Panc1 (cell line): ENCODE data around the gene ERC2. TPM values are rescaled to one million over a fixed set of nuclear protein-coding genes. Genes with fewer than 3 reads are reported as not detected.

Experiments
- ATAC-seq: fragments of 200-7000 bp; cut with Tn5 transposase; 2 replicates; pipeline ENCODE4 v1.9.1; 2020; ENCODE audit warnings: mild to moderate bottlenecking, moderate library complexity
- BruUV-seq: library from RNA; stranded (reverse); fragments of 400-500 nt; replicated peaks from 2 replicates; lab custom pipeline; 2021; lab: Mats Ljungman, UMichigan
- CTCF ChIA-PET: fragments of 300-600 bp; sonication (Branson Sonifier 250); formaldehyde crosslinking; loops from one replicate; lab custom pipeline; 2022; ENCODE audit warnings: antibody characterized with exemption; lab: Charles Lee
- POLR2A ChIA-PET: fragments of 300-600 bp; sonication (Branson Sonifier 250); formaldehyde crosslinking; loops from one replicate; lab custom pipeline; 2022; ENCODE audit warnings: antibody characterized with exemption; lab: Charles Lee
- DNase-seq: peaks from one replicate; pipeline ENCODE4 v3.0.0-alpha.2; 2010; ENCODE audit warnings: low read depth, low spot score
- H3K27ac ChIP-seq: 2 replicates; pipeline ENCODE4 v1.5.1; 2011; ENCODE audit warnings: mild to moderate bottlenecking, low read length, inconsistent platforms
- H3K27me3 ChIP-seq: fragments of 200-500 bp; sonication (Bioruptor generic); 2 replicates; pipeline ENCODE4 v1.6.0; 2014; ENCODE audit warnings: low read length, inconsistent platforms; ENCODE audit not compliant: control insufficient read depth, insufficient read depth
- H3K36me3 ChIP-seq: fragments of 200-500 bp; sonication (Bioruptor generic); 2 replicates; pipeline ENCODE4 v1.5.1; 2014; ENCODE audit warnings: inconsistent platforms, mild to moderate bottlenecking, low read length, moderate library complexity; ENCODE audit not compliant: control insufficient read depth, insufficient read depth
- H3K4me1 ChIP-seq: 2 replicates; pipeline ENCODE4 v1.5.1; 2011; ENCODE audit warnings: inconsistent platforms, mild to moderate bottlenecking, low read length, moderate library complexity; ENCODE audit not compliant: control insufficient read depth, insufficient read depth
- H3K4me3 ChIP-seq, 2 experiments: 2 replicates each; pipeline ENCODE4 v1.5.1; 2011 to 2012; ENCODE audit warnings: low read depth in 2 of 2, low read length in 2 of 2, mild to moderate bottlenecking in 2 of 2, inconsistent platforms in 1 of 2, moderate library complexity in 1 of 2
- H3K9me3 ChIP-seq: fragments of 200-500 bp; sonication (Bioruptor generic); 2 replicates; pipeline ENCODE4 v1.5.1; 2014; ENCODE audit warnings: low read depth, mild to moderate bottlenecking, inconsistent platforms, low read length, moderate library complexity; ENCODE audit not compliant: control insufficient read depth, insufficient read depth
- CTCF ChIP-seq: fragments of 450-650 bp; IDR thresholded peaks from 2 replicates; pipeline ENCODE4 v1.5.1; 2017; ENCODE audit warnings: mild to moderate bottlenecking
- POLR2AphosphoS5 ChIP-seq: IDR thresholded peaks from 2 replicates; pipeline ENCODE4 v1.6.1; 2012; ENCODE audit warnings: mild to moderate bottlenecking, low read depth, low read length, moderate library complexity
- SIN3A ChIP-seq: IDR thresholded peaks from 2 replicates; pipeline ENCODE4 v1.6.1; 2012; ENCODE audit warnings: low read depth, mild to moderate bottlenecking, low read length, moderate library complexity, borderline replicate concordance; ENCODE audit not compliant: insufficient read depth
- TCF7L2 ChIP-seq: IDR thresholded peaks from 2 replicates; pipeline ENCODE4 v1.6.1; 2011; ENCODE audit warnings: mild to moderate bottlenecking, low read depth, low read length, inconsistent platforms
- in situ Hi-C: cut with HindIII; loops from 2 replicates; pipeline ENCODE4 v1.10.0; 2016; ENCODE audit warnings: low sequenced_read_pairs, low pct_unique_long_range_greater_than_20kb
- intact Hi-C: fragments of 100-400 bp; cut with micrococcal nuclease; formaldehyde crosslinking; loops from one replicate; pipeline ENCODE4 v1.10.0; 2022; ENCODE audit not compliant: unreplicated experiment
- total RNA-seq: library from RNA; stranded (reverse); gene quantifications from one replicate; pipeline ENCODE4 v1.2.1, GENCODE V29; 2021; ENCODE audit not compliant: unreplicated experiment
- TF ChIP-seq, protein P1 (sequence below), 2 experiments: IDR thresholded peaks; 2 replicates each; pipeline ENCODE4 v1.6.1; 2011 to 2012; ENCODE audit warnings: low read depth in 2 of 2, control low read depth in 1 of 2, low read length in 1 of 2, mild to moderate bottlenecking in 1 of 2, moderate library complexity in 1 of 2; ENCODE audit not compliant: insufficient read depth in 1 of 2

The ERC2 gene
- total RNA-seq, 1 experiment from 2014 or later, result 0.33 TPM

- intact Hi-C loops (no loop called here), in situ Hi-C loops (no loop called here)
- H3K9me3 ChIP-seq, result no peaks in the 10 kb centered on the region
- no peaks in the 10 kb centered on the region for H3K27me3 ChIP-seq
- H3K27ac ChIP-seq, result no peak overlapping the region
- DNase-seq (no peak), ATAC-seq (no peak)
- BruUV-seq, result no TSS peak
- no peaks in the 10 kb centered on the region for H3K36me3 ChIP-seq
- CTCF ChIA-PET, result no interaction called here
- POLR2A ChIA-PET, result no interaction called here
- H3K4me1 ChIP-seq, result no peaks in the 10 kb centered on the region
- no peak overlapping the region for H3K4me3 ChIP-seq
- no peak for TF ChIP-seq POLR2AphosphoS5
- TF ChIP-seq, protein P1, sequence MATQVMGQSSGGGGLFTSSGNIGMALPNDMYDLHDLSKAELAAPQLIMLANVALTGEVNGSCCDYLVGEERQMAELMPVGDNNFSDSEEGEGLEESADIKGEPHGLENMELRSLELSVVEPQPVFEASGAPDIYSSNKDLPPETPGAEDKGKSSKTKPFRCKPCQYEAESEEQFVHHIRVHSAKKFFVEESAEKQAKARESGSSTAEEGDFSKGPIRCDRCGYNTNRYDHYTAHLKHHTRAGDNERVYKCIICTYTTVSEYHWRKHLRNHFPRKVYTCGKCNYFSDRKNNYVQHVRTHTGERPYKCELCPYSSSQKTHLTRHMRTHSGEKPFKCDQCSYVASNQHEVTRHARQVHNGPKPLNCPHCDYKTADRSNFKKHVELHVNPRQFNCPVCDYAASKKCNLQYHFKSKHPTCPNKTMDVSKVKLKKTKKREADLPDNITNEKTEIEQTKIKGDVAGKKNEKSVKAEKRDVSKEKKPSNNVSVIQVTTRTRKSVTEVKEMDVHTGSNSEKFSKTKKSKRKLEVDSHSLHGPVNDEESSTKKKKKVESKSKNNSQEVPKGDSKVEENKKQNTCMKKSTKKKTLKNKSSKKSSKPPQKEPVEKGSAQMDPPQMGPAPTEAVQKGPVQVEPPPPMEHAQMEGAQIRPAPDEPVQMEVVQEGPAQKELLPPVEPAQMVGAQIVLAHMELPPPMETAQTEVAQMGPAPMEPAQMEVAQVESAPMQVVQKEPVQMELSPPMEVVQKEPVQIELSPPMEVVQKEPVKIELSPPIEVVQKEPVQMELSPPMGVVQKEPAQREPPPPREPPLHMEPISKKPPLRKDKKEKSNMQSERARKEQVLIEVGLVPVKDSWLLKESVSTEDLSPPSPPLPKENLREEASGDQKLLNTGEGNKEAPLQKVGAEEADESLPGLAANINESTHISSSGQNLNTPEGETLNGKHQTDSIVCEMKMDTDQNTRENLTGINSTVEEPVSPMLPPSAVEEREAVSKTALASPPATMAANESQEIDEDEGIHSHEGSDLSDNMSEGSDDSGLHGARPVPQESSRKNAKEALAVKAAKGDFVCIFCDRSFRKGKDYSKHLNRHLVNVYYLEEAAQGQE (IDR thresholded peaks at IDR 0.05; ENCODE audit: insufficient read depth in 1 of 2, low read depth in 2 of 2, low read length in 1 of 2), result no peak
- TF ChIP-seq CTCF, result no peak
- TF ChIP-seq SIN3A, result no peak
- TF ChIP-seq TCF7L2, result no peak
These were observed 149.4 kb downstream of the ERC2 start for GRCh38 chr3:56318891-56319290.

DNA sequence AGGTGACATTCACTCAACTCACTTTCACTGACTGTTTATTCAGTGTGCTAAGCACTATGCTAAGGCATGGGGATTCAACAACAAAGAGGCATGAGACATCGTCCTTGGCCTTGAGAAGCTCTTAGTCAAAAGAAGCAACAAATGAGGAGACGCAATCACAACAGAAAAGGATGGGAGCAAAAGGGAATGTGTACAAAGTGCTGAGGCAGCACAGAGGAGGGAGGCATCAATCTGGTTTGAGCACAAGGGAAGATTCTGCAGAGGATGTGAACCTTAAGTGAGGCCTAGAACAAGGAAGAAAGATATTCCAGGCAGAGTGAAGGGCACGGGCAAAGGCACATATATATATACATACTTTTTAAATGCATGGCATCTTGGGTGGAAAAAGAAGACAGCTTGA lies 151.3 kb downstream of the ERC2 start:
- TF ChIP-seq TCF7L2 (no peak), CTCF (no peak)
- TF ChIP-seq, protein P1 (IDR thresholded peaks at IDR 0.05; ENCODE audit: insufficient read depth in 1 of 2, low read depth in 2 of 2, low read length in 1 of 2), result no peak
- H3K4me3 ChIP-seq, result no peak overlapping the region
- H3K36me3 ChIP-seq, result no peaks in the 10 kb centered on the region
- BruUV-seq, result no TSS peak
- in situ Hi-C loops, result no loop called here
- intact Hi-C loops, result no loop called here
- DNase-seq (no peak), ATAC-seq (no peak)
- ChIA-PET CTCF (no interaction called here), POLR2A (no interaction called here)
- H3K27me3 ChIP-seq, result no peaks in the 10 kb centered on the region
- H3K4me1 ChIP-seq, result no peaks in the 10 kb centered on the region
- H3K27ac ChIP-seq, result no peak overlapping the region
- H3K9me3 ChIP-seq, result no peaks in the 10 kb centered on the region
